Stomach (tissue), 4 donors: Measurements from ENCODE around the gene L1CAM.

ENCODE experiments used
- POLR2A ChIP-seq, 4 donors: fragments of 450-650 bp; IDR thresholded peaks; one replicate each; pipeline ENCODE4 v1.6.1; 2016; ENCODE audit warnings: antibody characterized with exemption in 4 of 4, control low read depth in 2 of 4, mild to moderate bottlenecking in 1 of 4, moderate library complexity in 1 of 4
- TF ChIP-seq, protein P1 (sequence below), 7 experiments: fragments of 450-650 bp in 4 of 7; fragments of 200-600 bp in 3 of 7; sonication (generic) in 3 of 7; IDR thresholded peaks; one replicate each; pipeline ENCODE4 v1.5.1; 2016 to 2019; ENCODE audit warnings: antibody characterized with exemption in 7 of 7, control low read depth in 2 of 7, mild to moderate bottlenecking in 1 of 7

- TF ChIP-seq, protein P1, sequence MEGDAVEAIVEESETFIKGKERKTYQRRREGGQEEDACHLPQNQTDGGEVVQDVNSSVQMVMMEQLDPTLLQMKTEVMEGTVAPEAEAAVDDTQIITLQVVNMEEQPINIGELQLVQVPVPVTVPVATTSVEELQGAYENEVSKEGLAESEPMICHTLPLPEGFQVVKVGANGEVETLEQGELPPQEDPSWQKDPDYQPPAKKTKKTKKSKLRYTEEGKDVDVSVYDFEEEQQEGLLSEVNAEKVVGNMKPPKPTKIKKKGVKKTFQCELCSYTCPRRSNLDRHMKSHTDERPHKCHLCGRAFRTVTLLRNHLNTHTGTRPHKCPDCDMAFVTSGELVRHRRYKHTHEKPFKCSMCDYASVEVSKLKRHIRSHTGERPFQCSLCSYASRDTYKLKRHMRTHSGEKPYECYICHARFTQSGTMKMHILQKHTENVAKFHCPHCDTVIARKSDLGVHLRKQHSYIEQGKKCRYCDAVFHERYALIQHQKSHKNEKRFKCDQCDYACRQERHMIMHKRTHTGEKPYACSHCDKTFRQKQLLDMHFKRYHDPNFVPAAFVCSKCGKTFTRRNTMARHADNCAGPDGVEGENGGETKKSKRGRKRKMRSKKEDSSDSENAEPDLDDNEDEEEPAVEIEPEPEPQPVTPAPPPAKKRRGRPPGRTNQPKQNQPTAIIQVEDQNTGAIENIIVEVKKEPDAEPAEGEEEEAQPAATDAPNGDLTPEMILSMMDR (IDR thresholded peaks at IDR 0.05), result no peak
- no peak for TF ChIP-seq POLR2A (IDR thresholded peaks at IDR 0.05)
These were observed 15.8 kb upstream of the L1CAM start for GRCh38 chrX:153901753-153902140.
